Left kidney (tissue), 2 donors: ENCODE results near the gene PLSCR4. TPM values are rescaled to one million over a fixed set of nuclear protein-coding genes. Genes with fewer than 3 reads are reported as not detected.

Source experiments
- DNase-seq: peaks from one replicate; pipeline ENCODE4 v3.0.0-alpha.2; 2013
- polyA plus RNA-seq: library from polyadenylated mRNA; unstranded; fragments of 120-200 nt; gene quantifications from one replicate; pipeline ENCODE4 v1.2.1, GENCODE V29; 2013; ENCODE audit not compliant: insufficient read length

Gene PLSCR4
- polyA plus RNA-seq, 1 donor: 18.3 TPM

GRCh38 chr3:146195605-146196004, 55.3 kb downstream of the PLSCR4 start:
- DNase-seq: no peak

DNA sequence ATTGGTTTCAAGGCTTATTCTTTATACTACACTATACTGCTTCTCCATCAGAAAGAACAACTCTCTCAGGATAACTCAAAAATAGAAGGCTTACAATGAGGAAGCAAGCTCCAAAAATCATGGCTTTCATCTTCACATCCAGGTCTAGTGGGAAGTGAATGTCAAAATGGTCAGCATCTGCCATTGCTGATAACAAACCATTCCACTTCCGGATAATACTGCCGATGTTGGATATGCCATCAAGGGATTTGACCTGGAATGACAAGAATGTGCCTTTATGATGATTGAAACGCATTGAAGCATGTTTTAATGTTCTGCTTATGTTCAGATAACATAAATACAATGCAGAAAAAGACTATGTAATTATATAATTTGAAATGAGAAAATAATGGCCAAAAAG, 55.9 kb downstream of the PLSCR4 start:
- DNase-seq: no peak

- no peak for DNase-seq
Observed at GRCh38 chr3:146191051-146191450, 59.9 kb downstream of the PLSCR4 start.

GRCh38 chr3:146189519-146190173, 61.3 kb downstream of the PLSCR4 start:
- peak; percentile 50 for DNase-seq

- DNase-seq: no peak
Observed at GRCh38 chr3:146187334-146187950, 63.5 kb downstream of the PLSCR4 start.

- no peak for DNase-seq
Observed at GRCh38 chr3:146184241-146185015, 66.5 kb downstream of the PLSCR4 start.

DNA sequence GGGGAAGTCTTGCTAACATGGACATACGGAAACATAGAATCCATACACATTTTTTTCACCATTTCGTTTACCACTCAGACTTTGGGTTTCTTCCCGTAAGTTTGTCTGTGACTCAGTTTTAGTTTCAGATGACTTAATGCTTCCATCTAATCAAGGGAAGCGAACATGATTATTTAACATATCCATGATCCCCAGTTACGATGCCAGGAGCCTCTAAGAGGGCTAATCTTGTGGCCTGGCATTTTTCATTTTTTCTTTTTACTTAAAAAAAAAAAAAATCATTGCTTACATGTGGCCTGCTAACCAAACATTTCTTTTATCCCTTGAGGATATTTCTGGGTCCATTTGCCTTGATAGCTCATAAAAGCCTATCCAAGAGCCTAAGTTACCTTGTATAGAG, 69.7 kb downstream of the PLSCR4 start:
- DNase-seq: no peak

GRCh38 chr3:146180376-146180775, 70.5 kb downstream of the PLSCR4 start:
- DNase-seq: no peak

- DNase-seq: no peak
Observed at GRCh38 chr3:146178006-146178689, 72.8 kb downstream of the PLSCR4 start.

DNA sequence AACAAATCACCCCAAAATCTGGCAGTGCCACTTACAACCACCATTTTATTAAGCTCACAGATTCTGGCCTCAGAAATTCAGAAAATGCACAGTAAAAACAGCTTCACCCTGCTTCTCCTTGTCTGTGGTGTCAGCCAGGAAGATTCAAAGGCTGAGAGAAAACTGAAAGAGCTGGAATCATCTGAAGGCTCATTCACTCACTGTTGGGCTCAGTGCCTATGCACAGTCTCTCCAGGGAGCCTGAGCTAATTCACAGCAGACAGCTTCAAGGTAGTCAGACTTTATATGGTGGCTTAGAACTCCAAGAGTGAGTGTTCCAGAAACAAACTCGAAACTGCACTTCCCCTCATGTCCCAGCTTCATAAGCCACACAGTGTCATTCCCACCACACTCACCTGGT, 73.4 kb downstream of the PLSCR4 start:
- DNase-seq: no peak

DNA sequence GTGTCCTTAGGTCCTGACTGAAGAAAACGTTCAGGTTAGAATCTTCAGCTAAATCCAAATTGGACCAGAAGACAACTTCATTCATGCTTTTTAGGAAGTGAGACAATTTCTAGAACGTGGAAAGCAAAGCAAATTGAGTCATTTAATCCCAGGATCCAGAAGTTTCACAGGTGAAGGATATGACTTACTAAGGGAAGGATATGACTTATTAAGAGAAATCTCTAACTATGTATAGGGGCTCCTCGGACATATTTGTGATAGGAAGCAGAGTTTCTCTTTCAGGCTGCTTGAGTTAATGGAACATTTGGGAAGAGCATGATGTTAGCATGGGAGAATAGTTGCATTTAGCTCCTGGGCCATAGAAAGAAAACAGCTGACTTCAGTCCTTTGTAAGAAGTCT, 73.8 kb downstream of the PLSCR4 start:
- no peak for DNase-seq

DNA sequence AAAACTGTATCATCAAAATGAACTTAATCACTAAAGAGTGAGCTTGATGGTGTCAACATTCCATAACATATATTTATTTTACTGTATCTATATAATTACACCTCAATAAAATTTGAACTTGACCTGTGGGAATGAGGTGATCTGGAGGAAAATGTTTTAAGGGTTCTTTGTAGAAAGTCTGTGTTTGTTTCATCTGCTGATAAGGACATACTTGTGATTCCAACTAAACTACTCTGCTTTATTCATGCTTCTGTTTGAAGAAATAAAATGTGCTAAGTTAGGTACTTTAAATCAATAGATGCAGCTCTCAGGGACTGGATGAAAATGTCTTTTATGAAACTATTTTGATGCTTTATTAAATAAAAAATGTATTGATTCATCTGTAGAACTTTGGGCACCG, 78.3 kb downstream of the PLSCR4 start:
- no peak for DNase-seq

- no peak for DNase-seq
Observed at GRCh38 chr3:146170591-146170990, 80.3 kb downstream of the PLSCR4 start.

DNA sequence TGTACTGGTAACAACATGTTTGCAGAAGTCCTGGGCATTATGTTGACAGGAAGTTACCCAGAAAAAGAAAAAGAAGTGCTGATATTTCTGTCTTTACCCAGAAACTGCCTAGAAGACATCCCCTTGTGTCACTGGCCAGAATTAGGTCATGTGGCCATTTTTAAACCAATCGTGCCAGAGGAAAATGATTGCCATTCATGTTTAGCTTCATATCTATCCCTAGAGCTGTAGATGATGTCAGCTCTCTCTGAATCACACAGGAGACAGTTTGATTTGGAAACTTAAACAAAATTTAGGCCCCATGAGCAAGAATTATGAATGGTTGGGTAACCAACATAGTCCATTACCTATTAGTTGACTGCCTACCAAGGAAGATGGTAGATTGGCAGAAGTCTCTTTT, 81.0 kb downstream of the PLSCR4 start:
- DNase-seq: no peak

DNA sequence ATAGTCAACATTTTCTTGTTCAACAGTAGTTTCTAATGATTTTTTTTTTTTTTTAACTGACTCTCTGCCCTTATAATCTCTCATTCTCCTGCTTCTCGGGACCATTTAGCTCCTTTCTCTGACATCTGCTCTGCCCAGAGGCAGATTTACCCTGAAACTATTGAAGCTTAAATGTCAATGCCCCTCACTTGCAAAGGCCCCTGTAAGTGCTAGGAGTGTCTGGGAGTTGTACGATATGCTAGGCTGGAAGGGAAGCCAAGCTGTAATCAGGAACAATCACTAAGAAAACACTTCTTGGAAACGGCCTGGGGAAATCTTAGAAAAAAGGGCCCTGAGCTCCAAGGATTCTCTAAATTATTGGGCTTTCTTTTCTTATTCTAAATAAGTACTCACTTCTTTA, 84.1 kb downstream of the PLSCR4 start:
- no peak for DNase-seq

DNA sequence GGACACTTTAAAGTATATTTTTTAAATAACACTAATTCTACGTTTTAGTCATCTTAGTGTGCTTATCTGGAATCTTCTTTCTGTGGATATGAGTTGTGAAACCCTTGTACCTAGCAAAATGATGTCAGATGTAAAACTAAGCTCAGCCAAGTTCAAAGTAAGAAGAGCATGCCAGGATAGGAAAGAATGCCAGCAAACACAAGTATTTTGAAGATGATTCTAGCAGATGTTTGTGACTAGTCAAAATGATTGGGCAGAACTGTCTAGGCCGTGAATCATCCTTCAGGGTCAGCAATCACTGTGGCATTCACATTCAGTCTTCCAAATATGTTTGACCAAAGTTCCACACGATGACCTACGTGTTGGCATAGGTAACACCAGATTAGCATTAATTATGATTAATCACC, 84.5 kb downstream of the PLSCR4 start:
- no peak for DNase-seq

DNA sequence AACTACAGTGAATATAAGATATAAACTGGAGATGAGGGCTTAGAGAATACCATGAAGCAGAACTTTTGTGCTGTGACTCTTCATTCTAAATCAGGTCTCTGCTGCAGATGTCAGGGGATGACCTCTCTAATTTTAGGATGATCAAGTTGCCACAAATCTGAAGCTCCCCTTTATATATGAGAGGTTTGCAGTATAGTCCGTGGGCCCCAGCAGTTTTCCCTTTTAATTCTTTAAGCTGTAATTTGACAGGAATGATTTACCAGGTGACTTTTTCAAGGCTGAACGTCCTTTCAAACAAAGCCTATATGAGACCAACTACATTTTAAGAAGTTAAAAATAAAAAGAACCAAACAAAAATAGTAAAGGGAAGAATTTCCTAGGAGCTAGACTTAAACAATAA, 85.0 kb downstream of the PLSCR4 start:
- no peak for DNase-seq

- DNase-seq: no peak
Observed at GRCh38 chr3:146164971-146165769, 85.7 kb downstream of the PLSCR4 start.

DNA sequence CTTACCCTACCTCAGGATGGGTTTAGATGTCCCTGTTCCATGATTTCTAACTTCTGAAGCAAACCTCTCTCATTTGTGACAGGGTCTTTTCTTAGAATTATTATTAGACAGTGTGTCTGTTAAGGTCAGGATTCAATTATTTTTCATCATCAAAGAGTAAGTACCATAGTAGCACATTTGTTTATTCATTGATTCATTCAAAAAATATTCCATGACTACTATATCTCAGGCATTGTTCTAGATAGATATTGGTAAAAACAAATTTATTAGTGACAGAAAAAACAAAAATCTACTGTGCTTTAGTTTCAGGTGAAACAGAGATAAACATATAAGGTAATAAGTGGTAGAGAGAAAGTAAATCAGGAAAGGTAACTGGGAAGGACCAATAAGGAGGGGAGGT, 86.4 kb downstream of the PLSCR4 start:
- no peak for DNase-seq

DNA sequence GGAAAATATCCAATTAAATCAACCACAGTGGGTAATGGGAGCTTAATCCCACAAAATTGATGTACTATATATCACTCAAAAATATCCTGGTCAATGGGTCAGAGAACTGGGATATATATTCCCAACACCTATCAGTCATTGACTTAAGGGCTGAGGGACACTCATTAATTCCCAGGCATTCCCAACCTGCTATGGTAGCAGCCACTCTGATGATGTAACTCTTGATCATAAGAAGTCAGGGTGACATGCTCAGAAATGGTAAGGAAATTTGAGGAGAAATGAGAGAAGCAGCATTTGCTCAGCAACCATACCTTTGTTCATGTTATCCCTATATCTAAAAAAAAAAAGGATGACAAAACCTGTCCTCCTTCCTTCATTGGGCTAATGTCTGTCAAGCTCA, 86.8 kb downstream of the PLSCR4 start:
- no peak for DNase-seq

GRCh38 chr3:146163584-146163983, 87.3 kb downstream of the PLSCR4 start:
- no peak for DNase-seq

DNA sequence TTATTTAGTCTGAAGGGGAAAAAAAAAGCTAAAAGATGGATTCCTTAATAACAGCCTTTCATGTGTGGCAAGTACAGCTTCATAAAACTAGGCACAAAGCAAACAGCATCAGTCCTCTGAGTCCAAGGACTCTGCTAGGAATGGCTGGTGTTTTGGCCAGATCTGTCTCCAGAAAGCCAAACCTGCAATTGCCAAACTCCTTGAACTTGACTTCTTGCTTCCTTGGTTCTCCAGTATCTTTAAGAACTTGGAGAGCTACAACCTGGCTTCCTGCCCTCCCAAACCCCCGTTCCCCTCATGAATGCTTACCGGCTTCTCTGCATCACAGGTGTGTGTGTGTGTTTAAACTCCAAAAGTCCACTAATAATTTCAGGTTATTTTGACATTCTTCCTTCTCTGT, 88.3 kb downstream of the PLSCR4 start:
- no peak for DNase-seq
